Activated CD4-positive, alpha-beta T cell treated with anti-CD3 and anti-CD28 coated beads, Interleukin-2, amount 50 U/mL, for 24 hours (primary cell): Measurements from ENCODE around the gene TAL2.

Experiments
- DNase-seq, 2 donors: peaks; one replicate each; pipeline ENCODE4 v3.0.0-alpha.2; 2020; ENCODE audit warnings: low read depth in 1 of 2, low spot score in 1 of 2

The TAL2 gene

DNA sequence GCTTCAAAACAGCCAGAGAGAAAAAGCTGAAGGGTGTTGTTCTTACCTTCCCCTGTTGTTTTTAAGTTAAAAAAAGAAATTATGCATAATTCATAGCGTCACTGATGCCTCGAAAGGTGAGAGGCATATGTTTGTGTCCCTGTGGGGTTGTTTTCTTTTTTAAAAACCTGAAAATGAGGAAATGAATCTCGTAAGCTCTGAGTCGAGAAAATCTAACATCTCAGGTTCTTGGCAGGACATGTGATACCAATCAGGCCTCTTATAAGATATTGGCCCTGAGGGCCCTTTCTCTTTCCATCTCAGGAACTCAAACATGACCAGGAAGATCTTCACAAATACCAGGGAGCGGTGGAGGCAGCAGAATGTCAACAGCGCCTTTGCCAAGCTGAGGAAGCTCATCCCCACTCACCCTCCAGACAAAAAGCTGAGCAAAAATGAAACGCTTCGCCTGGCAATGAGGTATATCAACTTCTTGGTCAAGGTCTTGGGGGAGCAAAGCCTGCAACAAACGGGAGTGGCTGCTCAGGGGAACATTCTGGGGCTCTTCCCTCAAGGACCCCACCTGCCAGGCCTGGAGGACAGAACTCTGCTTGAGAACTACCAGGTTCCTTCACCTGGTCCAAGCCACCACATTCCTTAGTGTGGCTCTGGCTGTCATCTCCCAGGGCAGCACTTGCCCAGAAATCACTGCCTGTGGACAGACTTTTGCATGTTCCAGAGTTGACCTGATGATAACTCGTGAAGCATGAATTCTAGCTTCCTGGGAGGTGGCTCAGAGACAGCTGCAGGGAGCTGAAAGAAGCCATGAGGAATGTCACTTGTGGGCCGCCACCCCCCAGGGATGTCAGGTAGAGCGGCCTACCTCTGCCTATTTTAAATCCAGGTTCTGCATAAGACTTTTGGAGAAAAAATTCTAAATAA lies at the start of gene TAL2:
TAL2 (plus strand) TSS at position 274 of the 921 bp plus-strand sequence; CDS start at position 314, 40 bp downstream.
- no peak for DNase-seq

DNA sequence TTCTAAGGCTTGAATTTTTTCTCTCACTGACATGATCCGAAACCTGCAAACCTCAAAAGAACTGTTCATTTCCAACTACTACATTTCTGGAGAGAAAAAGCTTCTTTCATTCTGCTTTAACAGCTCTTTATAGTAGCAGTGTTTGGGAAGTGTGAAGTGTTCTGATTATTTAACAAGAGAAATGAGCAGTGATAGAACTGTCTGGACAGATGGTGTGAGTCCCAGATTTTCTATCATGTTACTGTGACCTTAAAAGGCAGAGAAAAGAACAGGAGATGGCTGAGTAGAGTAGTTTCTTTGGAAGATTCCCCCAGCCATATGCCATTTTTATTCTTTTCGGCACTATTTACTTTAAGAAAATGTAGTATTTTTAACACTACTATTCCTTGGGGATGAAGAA lies 41.3 kb upstream of the TAL2 start:
- no peak for DNase-seq

DNA sequence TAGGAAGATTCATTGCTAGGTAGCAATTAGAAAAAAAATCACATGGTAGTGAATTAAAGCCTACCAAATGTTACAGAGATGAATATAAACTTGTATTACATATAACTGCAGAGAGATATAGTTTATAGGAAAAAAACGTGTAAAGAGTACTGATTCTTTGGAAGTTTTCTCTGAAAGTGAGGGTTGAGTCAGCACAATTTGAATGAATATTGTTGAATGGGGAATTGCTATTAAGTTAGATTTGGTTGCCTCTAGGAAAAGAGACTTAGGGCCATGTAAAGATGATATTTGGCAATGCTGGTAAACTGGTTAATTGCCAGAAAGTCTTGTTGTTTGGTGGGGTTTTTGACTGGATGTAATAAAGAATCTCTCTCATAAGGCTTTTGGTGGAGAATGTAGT lies 37.2 kb upstream of the TAL2 start:
- DNase-seq: no peak

DNA sequence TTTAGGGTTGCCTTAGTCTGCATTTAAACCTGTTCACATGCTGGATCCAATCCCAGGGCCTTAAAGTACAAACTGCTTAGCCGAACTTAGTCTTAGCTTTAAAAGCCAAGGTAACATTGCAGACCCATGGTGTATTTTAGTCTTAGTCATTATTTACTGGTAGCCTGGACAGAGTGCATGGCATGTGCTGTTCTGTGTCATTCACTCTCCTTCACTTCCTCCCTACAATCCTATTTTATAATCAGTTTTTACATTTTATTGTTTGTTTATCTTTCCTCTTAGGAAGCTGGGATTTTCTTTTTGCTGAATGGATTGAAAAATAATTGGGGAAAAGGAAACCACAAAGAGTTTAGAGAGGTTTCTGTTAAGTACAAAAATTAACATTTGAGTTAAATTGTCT lies 29.4 kb upstream of the TAL2 start:
- DNase-seq: no peak

DNA sequence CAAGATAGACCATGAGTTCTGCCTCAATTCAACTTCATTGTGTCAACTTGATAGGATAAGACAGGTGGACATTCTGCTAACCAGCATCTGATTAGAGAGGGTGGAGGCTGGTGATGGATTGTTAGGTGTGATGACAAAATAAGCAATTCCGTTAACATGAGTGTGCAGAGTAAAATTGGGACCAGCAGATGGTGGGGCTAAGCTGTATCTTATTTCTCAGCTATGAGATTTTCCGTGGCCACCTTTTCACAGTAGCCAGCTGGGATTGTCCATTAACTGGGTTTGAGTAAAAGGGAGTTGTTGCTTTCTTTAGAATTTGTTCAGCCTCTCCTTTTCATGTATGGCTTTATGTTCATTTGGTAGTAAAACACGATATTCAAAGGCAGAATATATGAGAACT lies 28.8 kb upstream of the TAL2 start:
- no peak for DNase-seq

DNA sequence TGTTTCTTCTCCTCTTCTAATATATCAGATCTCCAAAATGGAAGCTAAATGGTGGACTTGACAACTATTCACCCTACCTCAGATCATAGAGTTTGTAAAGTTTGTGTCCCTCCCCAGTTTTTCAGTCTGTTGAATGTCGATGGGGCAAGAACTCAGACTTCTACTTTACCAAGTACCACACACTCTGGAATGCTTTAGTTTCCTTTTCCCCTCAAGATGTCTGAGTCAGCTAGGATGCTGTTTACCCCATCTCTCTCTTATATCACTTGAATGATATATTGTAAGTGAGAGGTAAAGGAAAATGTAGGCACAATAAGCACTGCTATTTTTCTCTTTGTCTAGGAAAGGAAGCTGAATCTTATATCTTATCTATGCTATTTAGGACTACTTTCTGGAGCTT lies 25.9 kb upstream of the TAL2 start:
- no peak for DNase-seq

DNA sequence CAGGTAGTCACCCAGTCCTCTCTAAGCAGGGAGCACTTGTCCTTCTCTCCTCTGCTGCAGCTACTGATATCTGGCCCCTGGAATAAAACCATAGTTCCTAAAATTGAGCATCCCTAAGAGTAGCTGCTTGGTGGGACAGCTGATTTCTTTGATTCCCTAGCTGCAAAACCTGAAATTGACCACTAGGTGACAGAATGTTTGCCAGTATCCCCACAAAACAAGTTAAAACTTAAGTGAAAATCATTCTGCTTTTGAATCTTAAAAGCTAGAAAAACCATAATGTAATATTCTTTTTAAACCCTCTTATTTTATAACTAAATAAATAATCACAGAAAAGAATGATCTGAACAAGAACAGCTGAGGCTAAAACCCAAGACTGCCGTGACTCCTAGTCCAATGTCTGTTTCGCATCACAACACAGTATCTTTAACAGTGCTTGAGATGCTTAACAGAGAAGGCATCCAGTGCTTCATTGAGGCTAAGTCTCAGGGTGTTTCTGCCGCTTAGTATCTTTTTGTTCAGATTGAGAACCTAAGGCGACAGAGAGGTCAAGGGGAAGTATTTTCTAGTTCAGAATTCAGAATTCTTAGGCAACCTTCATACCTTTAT lies 24.4 kb upstream of the TAL2 start:
- no peak for DNase-seq

DNA sequence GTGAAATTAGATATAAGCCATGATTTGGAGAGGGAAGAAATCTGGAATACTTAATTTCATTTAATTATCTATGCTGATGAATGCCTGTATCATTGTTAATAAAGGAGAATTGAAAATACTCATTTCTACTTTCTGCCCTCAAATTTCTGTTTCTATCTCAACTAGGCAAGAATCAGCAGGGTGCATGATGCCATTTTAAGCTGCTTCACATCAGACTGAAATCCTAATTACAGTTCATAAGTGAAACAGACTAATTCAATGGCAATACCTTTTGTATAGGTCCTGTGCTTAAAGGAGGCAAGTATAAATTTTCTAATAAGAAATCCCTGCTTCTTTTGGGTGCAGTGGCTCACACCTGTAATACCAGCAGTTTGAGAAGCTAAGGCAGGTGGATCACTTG lies 22.3 kb upstream of the TAL2 start:
- no peak for DNase-seq

DNA sequence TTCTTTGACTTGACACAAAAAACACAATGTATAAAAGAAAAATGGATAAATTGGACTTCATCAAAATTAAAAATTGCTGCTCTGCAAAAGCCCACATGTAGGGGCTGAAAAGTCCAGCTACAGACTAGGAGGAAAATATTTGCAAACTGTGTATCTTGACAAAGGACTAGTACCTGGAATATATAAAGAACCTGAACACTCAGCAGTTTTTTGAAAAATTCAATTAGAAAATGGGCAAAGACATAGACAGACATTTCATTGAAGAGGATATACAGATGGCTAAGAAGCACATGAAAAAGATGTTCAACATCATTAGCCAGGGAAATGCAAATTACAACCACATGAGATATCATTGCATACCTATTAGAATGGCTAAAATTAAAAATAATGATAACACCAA lies 18.5 kb upstream of the TAL2 start:
- no peak for DNase-seq

DNA sequence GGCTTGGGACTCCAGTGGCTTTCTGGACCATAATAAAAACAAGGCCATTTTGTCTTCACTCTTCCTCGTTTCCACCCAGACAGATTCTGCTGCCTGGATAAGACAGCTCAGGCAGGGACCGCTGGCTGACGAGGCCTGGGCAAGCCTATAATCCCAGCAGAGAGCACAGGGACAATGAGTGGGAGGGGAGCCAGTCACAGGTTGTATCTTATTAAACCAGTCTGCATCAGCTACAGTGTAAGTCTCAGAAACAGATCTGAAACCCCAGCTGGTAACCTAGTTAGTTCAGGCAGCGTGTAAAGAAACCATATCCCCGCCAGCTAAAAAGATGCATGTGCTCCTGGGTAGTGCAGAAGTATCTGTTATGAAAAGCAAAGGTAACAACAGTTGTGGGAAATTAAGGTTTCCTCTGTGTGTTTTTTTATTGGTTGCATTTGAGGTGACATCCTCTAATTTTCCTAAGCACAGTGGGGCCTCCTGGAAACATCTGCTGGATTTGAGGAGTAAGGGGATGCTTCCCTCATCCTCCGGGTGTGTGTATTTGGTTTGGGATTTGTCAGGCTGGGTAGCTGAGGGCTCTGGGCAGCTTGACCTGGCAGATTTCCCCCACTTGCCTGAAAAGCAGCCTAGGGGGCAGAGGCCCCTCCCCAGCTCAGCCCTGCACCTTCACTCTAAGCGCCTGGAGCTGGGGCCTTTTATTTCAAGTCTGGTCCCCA lies 15.2 kb upstream of the TAL2 start:
- no peak for DNase-seq

DNA sequence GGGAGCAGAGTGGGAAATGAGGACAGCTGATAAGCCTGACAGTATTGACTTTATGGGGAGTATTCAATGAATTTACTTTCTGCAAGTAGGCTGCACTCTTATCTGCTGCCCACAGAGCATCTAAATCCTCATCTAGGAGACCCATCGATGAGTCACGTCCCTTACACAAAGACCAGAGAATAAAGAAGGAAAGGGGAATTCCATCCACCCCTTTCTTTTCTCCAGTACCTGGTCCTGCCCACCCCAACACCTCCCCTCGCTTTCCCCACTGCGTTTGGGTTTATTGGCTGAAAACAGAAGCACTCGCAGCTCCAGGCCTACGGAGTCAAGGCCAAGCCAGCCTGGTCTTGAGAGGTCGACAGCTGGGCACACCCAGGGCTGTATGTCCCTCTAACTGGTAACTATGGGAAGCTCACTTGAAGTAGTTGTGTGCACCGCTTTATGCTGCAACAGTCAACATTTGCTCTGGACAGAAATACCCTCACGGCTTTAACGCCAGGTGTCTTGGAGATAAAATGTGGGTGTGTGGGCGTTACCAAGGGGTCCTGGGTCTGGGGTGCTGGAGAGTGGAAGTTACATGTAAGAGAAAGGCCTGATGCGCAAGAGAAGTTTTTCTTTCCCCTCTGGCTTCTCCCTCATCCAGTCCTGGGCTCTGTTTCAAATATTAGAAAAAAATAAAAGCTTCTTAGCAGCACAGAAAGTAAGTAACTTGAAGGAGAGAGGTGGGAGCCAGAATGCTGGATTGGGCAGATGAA lies 14.5 kb upstream of the TAL2 start:
- DNase-seq: no peak

DNA sequence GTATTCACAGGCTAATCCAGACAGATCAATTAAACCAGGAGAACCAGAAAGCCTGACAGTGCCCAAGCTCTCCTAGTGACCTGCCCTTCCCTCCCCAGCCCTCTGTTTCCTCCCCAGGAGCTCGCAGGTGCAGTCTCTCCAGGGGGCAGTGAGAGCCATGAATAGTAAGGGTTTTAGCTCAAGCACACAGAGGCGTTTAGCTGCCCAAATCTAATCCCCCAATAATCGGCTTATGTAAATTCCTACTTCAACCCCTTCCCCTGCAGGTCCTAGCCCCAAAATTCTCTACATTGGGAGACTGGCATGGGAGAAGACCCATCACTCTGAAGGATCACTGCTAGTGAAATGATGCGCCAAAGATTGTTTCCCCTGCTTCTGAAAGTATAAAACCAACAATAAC lies 10.5 kb upstream of the TAL2 start:
- DNase-seq: no peak

DNA sequence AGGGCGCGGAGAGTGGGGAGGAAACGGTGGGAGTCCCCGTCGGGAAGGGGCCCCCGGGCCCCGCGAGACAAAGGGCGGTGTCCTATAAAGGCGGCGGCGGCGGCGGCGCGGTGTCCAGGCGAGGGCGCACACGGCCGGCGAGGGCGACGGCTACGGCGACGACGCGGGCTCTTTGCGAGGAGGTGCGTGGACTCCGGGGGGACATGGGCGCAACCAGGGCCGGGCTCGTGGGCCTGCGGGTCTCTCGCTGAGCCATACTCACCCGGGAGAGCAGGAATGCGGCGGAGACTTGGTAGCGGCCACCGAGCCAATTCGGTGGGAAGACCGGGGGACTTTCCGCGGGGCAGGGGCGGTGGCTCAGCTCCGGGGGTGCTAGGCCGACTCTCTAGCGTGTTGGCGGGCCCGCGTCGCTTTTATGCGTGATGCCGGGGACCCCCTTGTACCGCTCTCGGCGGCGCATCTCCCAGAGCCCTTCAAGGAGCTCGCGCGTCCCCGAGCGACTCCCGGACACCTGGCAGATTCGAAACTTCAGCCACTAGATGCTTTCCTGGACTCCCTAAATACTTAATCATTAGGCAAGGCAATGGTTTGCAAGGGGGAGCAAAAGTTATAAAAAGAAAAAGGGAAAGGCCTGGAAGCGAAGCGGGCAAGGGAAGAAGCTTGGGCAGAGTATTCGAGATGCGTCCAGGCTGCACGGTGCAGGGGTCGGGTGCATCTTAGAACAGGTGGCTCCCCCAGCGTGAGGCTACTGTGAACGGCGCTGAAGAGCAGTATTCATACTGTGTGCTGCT lies 5.9 kb upstream of the TAL2 start:
- no peak for DNase-seq

DNA sequence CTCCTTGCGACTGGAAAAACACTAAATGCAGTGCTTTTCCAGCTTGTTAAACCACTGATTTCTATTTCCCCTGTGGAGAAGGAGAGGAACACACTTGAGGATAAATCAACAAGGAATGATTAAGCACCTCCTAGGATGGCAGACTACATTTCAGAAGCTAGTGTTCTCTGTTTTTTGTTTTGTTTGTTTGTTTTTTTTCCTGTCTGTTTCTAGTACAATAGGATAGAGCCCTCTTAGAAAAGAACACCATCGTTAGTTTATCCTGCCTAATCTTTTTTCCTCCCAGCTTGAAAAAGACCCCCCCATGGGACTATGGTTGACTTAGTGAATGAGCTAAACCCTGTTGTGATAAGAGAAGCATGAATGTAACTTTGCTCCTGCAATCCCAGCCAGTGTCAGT lies 3.9 kb upstream of the TAL2 start:
- no peak for DNase-seq

DNA sequence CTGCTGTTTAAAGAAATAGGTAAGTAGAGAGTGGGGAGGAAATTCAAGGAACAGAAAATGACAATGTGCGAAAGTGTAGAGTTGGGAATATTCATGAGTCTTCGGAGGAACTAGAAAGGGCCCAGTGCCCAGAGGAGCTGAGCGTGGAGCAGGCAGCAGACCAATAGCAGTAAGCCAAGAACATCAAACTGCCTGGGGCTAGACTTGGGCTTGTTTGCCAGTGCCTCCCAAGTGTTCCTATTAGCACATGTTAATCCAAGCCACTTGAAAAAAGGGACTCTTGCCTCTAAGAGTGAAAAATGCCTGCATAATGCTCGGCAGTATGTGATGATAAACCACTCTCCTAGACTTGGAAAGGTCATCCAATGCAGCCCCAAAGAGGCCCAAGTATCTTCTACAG lies 1.2 kb upstream of the TAL2 start:
- no peak for DNase-seq

DNA sequence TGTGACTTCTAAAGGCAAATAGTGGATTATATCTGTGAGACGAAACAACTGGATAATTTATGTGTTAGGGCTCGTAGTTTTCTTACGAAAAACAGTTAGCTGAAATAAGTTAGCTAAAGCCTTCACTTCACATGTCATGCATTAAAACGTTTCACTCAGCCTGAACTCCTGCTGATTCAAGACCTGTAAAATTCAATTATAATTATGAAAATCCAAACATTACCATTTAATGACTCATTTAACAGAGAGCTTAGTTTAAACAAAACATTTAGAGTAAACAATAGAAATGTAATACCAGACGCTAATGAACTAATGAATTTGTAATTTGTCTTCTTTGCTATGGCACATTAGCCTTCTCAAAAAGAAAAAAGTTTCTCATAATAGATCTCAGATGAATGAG lies 1.7 kb downstream of the TAL2 start:
- DNase-seq: no peak

DNA sequence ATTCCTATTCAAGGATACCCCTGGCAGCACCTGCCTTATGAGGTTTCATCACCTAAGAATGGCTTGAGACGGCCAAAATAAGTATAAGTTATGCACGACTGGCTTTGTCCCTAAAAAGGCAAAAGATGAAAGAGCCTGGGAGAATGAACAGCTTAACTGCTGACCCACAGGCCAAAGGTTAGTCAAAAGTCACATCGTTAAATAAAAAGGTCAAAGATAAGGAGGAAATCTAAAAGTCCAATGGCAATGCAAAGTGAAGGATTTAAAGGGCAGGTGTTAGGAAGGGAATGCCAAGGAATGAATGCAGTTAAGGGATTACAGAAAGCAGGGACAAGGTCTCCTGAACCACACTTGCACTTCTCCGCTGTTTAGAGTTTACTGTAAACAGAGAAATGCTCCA lies 5.6 kb downstream of the TAL2 start:
- DNase-seq: no peak

DNA sequence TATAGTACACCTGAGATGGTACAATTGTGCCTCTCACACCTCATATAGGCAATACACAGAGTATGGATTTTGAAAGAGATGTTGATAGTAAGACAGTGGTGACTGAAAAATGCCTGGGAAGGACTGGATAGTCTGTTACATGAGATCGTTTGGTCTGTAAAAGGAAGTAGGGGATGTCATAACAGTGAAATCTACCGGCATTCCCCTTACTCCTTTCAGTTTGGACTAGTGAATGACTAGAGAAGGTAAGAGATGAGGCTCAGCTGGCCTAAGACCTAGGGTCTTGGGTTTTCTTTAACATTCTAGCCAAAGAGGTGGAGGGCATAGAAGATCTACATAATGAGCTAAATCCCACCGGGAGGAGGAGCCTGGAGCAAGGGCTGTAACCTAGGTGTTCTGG lies 8.1 kb downstream of the TAL2 start:
- no peak for DNase-seq

DNA sequence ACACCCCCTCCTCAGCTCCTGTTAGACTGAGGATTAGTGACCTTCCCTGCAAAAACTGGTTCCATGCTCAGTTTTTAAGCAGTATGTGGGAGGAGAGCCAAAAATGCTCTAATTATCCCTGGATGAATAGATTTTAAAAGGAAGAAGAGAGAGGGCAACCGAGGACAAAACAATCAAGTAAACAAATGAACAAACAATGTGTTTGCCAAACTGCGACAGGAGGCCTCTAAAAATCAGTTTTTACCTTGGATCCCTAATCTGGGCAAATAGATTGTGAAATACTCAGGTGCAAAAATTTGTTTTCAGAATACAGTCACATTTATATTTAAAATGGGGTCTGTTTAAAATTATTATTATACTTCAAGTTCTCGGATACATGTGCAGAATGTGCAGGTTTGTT lies 8.5 kb downstream of the TAL2 start:
- DNase-seq: no peak

DNA sequence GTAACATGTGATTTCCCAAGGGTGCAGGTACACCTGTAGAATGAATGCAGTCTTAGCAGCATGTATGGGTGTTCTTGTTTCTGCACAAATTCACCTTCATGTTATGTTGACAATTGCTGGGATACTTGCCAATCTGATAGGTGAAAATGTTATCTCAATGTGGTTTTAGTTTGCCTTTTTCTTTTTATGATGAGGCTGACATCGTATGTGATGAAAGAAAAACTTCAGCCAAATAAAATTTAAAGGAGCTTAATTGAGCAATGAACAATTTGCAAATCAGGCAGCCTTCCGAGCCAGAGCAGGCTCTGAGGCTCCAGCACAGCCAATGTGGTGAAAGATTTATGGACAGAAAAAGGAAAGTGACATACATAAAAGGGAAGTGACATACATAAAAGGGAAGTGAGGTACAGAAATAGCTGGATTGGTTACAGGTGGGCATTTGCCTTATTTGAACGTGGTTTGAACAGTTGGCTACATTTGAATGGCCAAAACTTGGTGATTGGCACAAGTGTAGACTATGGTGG lies 10.5 kb downstream of the TAL2 start:
- DNase-seq: no peak
